Measurements from ENCODE around the gene SIN3A.

- TF ChIP-seq POLR2A (IDR thresholded peaks at IDR 0.05; ENCODE audit: low read length) (no peak), GATA1 (IDR thresholded peaks at IDR 0.05; ENCODE audit: low read depth, low read length) (no peak)
Measured at GRCh38 chr15:75348034-75348561, 103.4 kb downstream of the SIN3A start.

Data from erythroblast (primary cell).